Central memory CD8-positive, alpha-beta T cell (primary cell): ENCODE measurements around the gene NDUFAF3.
"Not testable (repeated sequence)": the region's sequence is repeated elsewhere in the genome, so short reads cannot be mapped to it uniquely, and the experiment has no call there.

Experiments
- ATAC-seq: fragments of 150-1000 bp; cut with Tn5 transposase; replicated peaks from 2 replicates; pipeline ENCODE4 v1.10.0; 2022; ENCODE audit warnings: mild to moderate bottlenecking, moderate FRiP score, moderate number of reproducible peaks; ENCODE audit not compliant: poor library complexity, severe bottlenecking; ENCODE audit errors: extremely low read depth
- DNase-seq, 2 donors: peaks; one replicate each; pipeline ENCODE4 v3.0.0; 2021; ENCODE audit warnings: low spot score in 2 of 2
- H3K27ac Mint-ChIP-seq: one replicate; pipeline ENCODE4 v1.8.0; 2022; ENCODE audit warnings: low read depth, mild to moderate bottlenecking, moderate library complexity, mixed read lengths
- H3K27me3 Mint-ChIP-seq: one replicate; pipeline ENCODE4 v1.8.0; 2022; ENCODE audit warnings: mixed read lengths
- H3K36me3 Mint-ChIP-seq: one replicate; pipeline ENCODE4 v1.8.0; 2022; ENCODE audit warnings: mild to moderate bottlenecking, moderate library complexity, mixed read lengths; ENCODE audit not compliant: insufficient read depth
- H3K4me1 Mint-ChIP-seq: one replicate; pipeline ENCODE4 v1.8.0; 2022; ENCODE audit warnings: mixed read lengths
- H3K4me3 Mint-ChIP-seq: one replicate; pipeline ENCODE4 v1.8.0; 2022; ENCODE audit warnings: mild to moderate bottlenecking, moderate library complexity, mixed read lengths
- H3K9me3 Mint-ChIP-seq: one replicate; pipeline ENCODE4 v1.8.0; 2022; ENCODE audit warnings: mixed read lengths

Gene NDUFAF3

GRCh38 chr3:49006408-49007067, 15.4 kb upstream of the NDUFAF3 start:
- no peak for ATAC-seq
- H3K27ac Mint-ChIP-seq = peak overlapping the region; percentile 97
- no peaks in the 10 kb centered on the region for H3K9me3 Mint-ChIP-seq
- no peaks in the 10 kb centered on the region for H3K27me3 Mint-ChIP-seq
- peaks cover 15% of the 10 kb centered on the region for H3K36me3 Mint-ChIP-seq
- H3K4me1 Mint-ChIP-seq = peaks cover 26% of the 10 kb centered on the region
- peak in 1 of 2 donors; percentile 29 for DNase-seq
- peak overlapping the region; percentile 99 for H3K4me3 Mint-ChIP-seq

GRCh38 chr3:49007068-49007770, 14.7 kb upstream of the NDUFAF3 start, which contains the start of gene WDR6:
Gene WDR6, plus strand, starts transcription at chr3:49007391. Its CDS starts 41 bp downstream, at chr3:49007432.
- no peaks in the 10 kb centered on the region for H3K27me3 Mint-ChIP-seq
- H3K36me3 Mint-ChIP-seq = peaks cover 19% of the 10 kb centered on the region
- H3K4me1 Mint-ChIP-seq = peaks cover 26% of the 10 kb centered on the region
- DNase-seq = peak; percentile 86 to 95
- peak within 1 kb of the TSS; percentile 97 for H3K27ac Mint-ChIP-seq
- H3K9me3 Mint-ChIP-seq = no peaks in the 10 kb centered on the region
- peak; percentile 96 for ATAC-seq
- peak within 1 kb of the TSS; percentile 99 for H3K4me3 Mint-ChIP-seq

GRCh38 chr3:49007771-49008528, 14.0 kb upstream of the NDUFAF3 start:
- ATAC-seq (peak; percentile 47), DNase-seq (peak; percentile 68 to 69)
- Mint-ChIP-seq H3K4me3 (peak overlapping the region; percentile 99), H3K27ac (peak overlapping the region; percentile 97), H3K27me3 (no peaks in the 10 kb centered on the region), H3K36me3 (peaks cover 19% of the 10 kb centered on the region), H3K9me3 (no peaks in the 10 kb centered on the region), H3K4me1 (peaks cover 26% of the 10 kb centered on the region)

GRCh38 chr3:49008627-49009026, 13.3 kb upstream of the NDUFAF3 start:
- DNase-seq, H3K27me3 Mint-ChIP-seq, ATAC-seq, H3K9me3 Mint-ChIP-seq: not testable (repeated sequence)
- peaks cover 30% of the 10 kb centered on the region for H3K4me1 Mint-ChIP-seq
- H3K4me3 Mint-ChIP-seq = peak overlapping the region; percentile 99
- peak overlapping the region; percentile 97 for H3K27ac Mint-ChIP-seq
- H3K36me3 Mint-ChIP-seq = peaks cover 21% of the 10 kb centered on the region

GRCh38 chr3:49009396-49009795, 12.5 kb upstream of the NDUFAF3 start:
- ATAC-seq (no peak), DNase-seq (no peak)
- Mint-ChIP-seq H3K4me3 (no peak overlapping the region), H3K27me3 (no peaks in the 10 kb centered on the region), H3K9me3 (no peaks in the 10 kb centered on the region), H3K36me3 (peaks cover 21% of the 10 kb centered on the region), H3K4me1 (peaks cover 33% of the 10 kb centered on the region), H3K27ac (no peak overlapping the region)

- Mint-ChIP-seq H3K36me3 (peaks cover 29% of the 10 kb centered on the region), H3K9me3 (no peaks in the 10 kb centered on the region), H3K27ac (no peak overlapping the region), H3K27me3 (no peaks in the 10 kb centered on the region), H3K4me3 (no peak overlapping the region), H3K4me1 (peaks cover 30% of the 10 kb centered on the region)
- no peak for DNase-seq
- no peak for ATAC-seq
Measured at GRCh38 chr3:49012441-49013017, 9.4 kb upstream of the NDUFAF3 start.

GRCh38 chr3:49013113-49013737, 8.7 kb upstream of the NDUFAF3 start:
- peaks cover 23% of the 10 kb centered on the region for H3K4me1 Mint-ChIP-seq
- no peak overlapping the region for H3K27ac Mint-ChIP-seq

GRCh38 chr3:49013738-49014660, 7.9 kb upstream of the NDUFAF3 start:
- no peaks in the 10 kb centered on the region for H3K27me3 Mint-ChIP-seq
- no peak overlapping the region for H3K4me3 Mint-ChIP-seq
- peak in 1 of 2 donors; percentile 28 for DNase-seq
- no peak overlapping the region for H3K27ac Mint-ChIP-seq
- ATAC-seq = no peak
- peaks cover 27% of the 10 kb centered on the region for H3K36me3 Mint-ChIP-seq
- no peaks in the 10 kb centered on the region for H3K9me3 Mint-ChIP-seq
- peaks cover 24% of the 10 kb centered on the region for H3K4me1 Mint-ChIP-seq

More at GRCh38 chr3:49013113-49013737, 8.7 kb upstream of the NDUFAF3 start:
- H3K36me3 Mint-ChIP-seq = peaks cover 31% of the 10 kb centered on the region
- H3K4me3 Mint-ChIP-seq = no peak overlapping the region
- H3K9me3 Mint-ChIP-seq = no peaks in the 10 kb centered on the region
- ATAC-seq (no peak), DNase-seq (no peak)
- H3K27me3 Mint-ChIP-seq = no peaks in the 10 kb centered on the region

GRCh38 chr3:49015072-49015471, 6.8 kb upstream of the NDUFAF3 start:
- Mint-ChIP-seq H3K27me3 (no peaks in the 10 kb centered on the region), H3K27ac (no peak overlapping the region), H3K4me3 (no peak overlapping the region), H3K36me3 (peaks cover 28% of the 10 kb centered on the region), H3K4me1 (peaks cover 19% of the 10 kb centered on the region), H3K9me3 (no peaks in the 10 kb centered on the region)
- ATAC-seq = no peak
- DNase-seq = no peak

GRCh38 chr3:49015765-49016164, 6.2 kb upstream of the NDUFAF3 start:
- H3K27me3 Mint-ChIP-seq = no peaks in the 10 kb centered on the region
- H3K4me3 Mint-ChIP-seq = peak overlapping the region; percentile 34
- H3K36me3 Mint-ChIP-seq = peaks cover 29% of the 10 kb centered on the region
- DNase-seq (no peak), ATAC-seq (no peak)
- H3K4me1 Mint-ChIP-seq = peaks cover 25% of the 10 kb centered on the region
- H3K27ac Mint-ChIP-seq = no peak overlapping the region
- no peaks in the 10 kb centered on the region for H3K9me3 Mint-ChIP-seq

GRCh38 chr3:49016414-49017228, 5.3 kb upstream of the NDUFAF3 start:
- peak overlapping the region; percentile 98 for H3K4me3 Mint-ChIP-seq
- H3K4me1 Mint-ChIP-seq = peaks cover 25% of the 10 kb centered on the region
- no peak for DNase-seq
- H3K27ac Mint-ChIP-seq = peak overlapping the region; percentile 69
- H3K36me3 Mint-ChIP-seq = peaks cover 32% of the 10 kb centered on the region
- ATAC-seq = no peak
- H3K9me3 Mint-ChIP-seq = no peaks in the 10 kb centered on the region
- no peaks in the 10 kb centered on the region for H3K27me3 Mint-ChIP-seq
